Liver (tissue), 9 donors: ENCODE data around the gene ZNF524. TPM values are rescaled to one million over a fixed set of nuclear protein-coding genes. Genes with fewer than 3 reads are reported as not detected.
A peak's percentile ranks its signal among the peaks of the same experiment; 100 is the strongest.

Source experiments
- DNase-seq: peaks from one replicate; pipeline ENCODE4 v3.0.0-alpha.2; 2017; ENCODE audit warnings: low spot score
- H3K27ac ChIP-seq, 2 donors: one replicate each; pipeline ENCODE4 v1.7.0; 2013; ENCODE audit warnings: inconsistent platforms in 2 of 2, low read length in 2 of 2, control low read depth in 1 of 2, low read depth in 1 of 2, mild to moderate bottlenecking in 1 of 2
- H3K27me3 ChIP-seq, 4 donors: one replicate each; pipeline versions ENCODE4 v1.6.1 to v1.7.0; 2013; ENCODE audit warnings: low read length in 3 of 4, inconsistent platforms in 1 of 4, mild to moderate bottlenecking in 1 of 4, moderate library complexity in 1 of 4; ENCODE audit not compliant: control insufficient read depth in 4 of 4, insufficient read depth in 4 of 4
- H3K36me3 ChIP-seq, 4 donors: one replicate each; pipeline versions ENCODE4 v1.6.1 to v1.7.0; 2013; ENCODE audit warnings: low read length in 3 of 4, mild to moderate bottlenecking in 3 of 4, low read depth in 1 of 4, moderate library complexity in 1 of 4; ENCODE audit not compliant: control insufficient read depth in 4 of 4, insufficient read depth in 3 of 4
- H3K4me1 ChIP-seq, 4 donors: one replicate each; pipeline versions ENCODE4 v1.6.1 to v1.7.0; 2013; ENCODE audit warnings: low read length in 3 of 4, mild to moderate bottlenecking in 3 of 4, moderate library complexity in 1 of 4; ENCODE audit not compliant: control insufficient read depth in 4 of 4, insufficient read depth in 4 of 4
- H3K4me3 ChIP-seq, 3 donors: one replicate each; pipeline versions ENCODE4 v1.6.1 to v1.7.0; 2013; ENCODE audit warnings: low read length in 3 of 3, control low read depth in 1 of 3, low read depth in 1 of 3, mild to moderate bottlenecking in 1 of 3
- H3K9ac ChIP-seq, 2 donors: one replicate each; pipeline ENCODE4 v1.7.0; 2013; ENCODE audit warnings: low read length in 2 of 2, mild to moderate bottlenecking in 2 of 2, moderate library complexity in 2 of 2, control low read depth in 1 of 2, low read depth in 1 of 2
- H3K9me3 ChIP-seq, 4 donors: one replicate each; pipeline versions ENCODE4 v1.6.1 to v1.7.0; 2013; ENCODE audit warnings: low read length in 3 of 4; ENCODE audit not compliant: control insufficient read depth in 4 of 4
- EGR1 ChIP-seq, 2 donors: IDR thresholded peaks; 2 replicates each; pipeline ENCODE4 v1.6.1; 2016 to 2018; ENCODE audit warnings: antibody characterized with exemption in 2 of 2, low read depth in 2 of 2
- FOXA1 ChIP-seq: IDR thresholded peaks from 2 replicates; pipeline ENCODE4 v1.6.1; 2016; ENCODE audit warnings: antibody characterized with exemption
- FOXA2 ChIP-seq: IDR thresholded peaks from 2 replicates; pipeline ENCODE4 v1.6.1; 2016; ENCODE audit warnings: antibody characterized with exemption
- GABPA ChIP-seq, 2 donors: IDR thresholded peaks in 1 of 2; conservative IDR thresholded peaks in 1 of 2; 2 replicates each; pipeline ENCODE4 v1.6.1; 2016; ENCODE audit warnings: antibody characterized with exemption in 2 of 2, mild to moderate bottlenecking in 1 of 2, moderate library complexity in 1 of 2
- HNF4A ChIP-seq, 2 donors: conservative IDR thresholded peaks; 2 replicates each; pipeline ENCODE4 v1.6.1; 2016; ENCODE audit warnings: antibody characterized with exemption in 2 of 2, mild to moderate bottlenecking in 2 of 2
- HNF4G ChIP-seq: IDR thresholded peaks from 2 replicates; pipeline ENCODE4 v1.6.1; 2016; ENCODE audit warnings: antibody characterized with exemption
- JUND ChIP-seq, 2 donors: IDR thresholded peaks; 2 replicates each; pipeline ENCODE4 v1.6.1; 2016; ENCODE audit warnings: antibody characterized with exemption in 2 of 2
- NR2F2 ChIP-seq: IDR thresholded peaks from 2 replicates; pipeline ENCODE4 v1.6.1; 2016; ENCODE audit warnings: antibody characterized with exemption
- RAD21 ChIP-seq, 2 donors: IDR thresholded peaks; 2 replicates each; pipeline ENCODE4 v1.6.1; 2016; ENCODE audit warnings: antibody characterized with exemption in 2 of 2, mild to moderate bottlenecking in 2 of 2
- RXRA ChIP-seq, 2 donors: IDR thresholded peaks; 2 replicates each; pipeline ENCODE4 v1.6.1; 2017 to 2018; ENCODE audit warnings: antibody characterized with exemption in 2 of 2, mild to moderate bottlenecking in 1 of 2
- SP1 ChIP-seq: IDR thresholded peaks from 2 replicates; pipeline ENCODE4 v1.6.1; 2018; ENCODE audit warnings: antibody characterized with exemption, mild to moderate bottlenecking
- TAF1 ChIP-seq: conservative IDR thresholded peaks from 2 replicates; pipeline ENCODE4 v1.6.1; 2016; ENCODE audit warnings: antibody characterized with exemption, mild to moderate bottlenecking
- YY1 ChIP-seq: IDR thresholded peaks from 2 replicates; pipeline ENCODE4 v1.6.1; 2016; ENCODE audit warnings: antibody characterized with exemption, mild to moderate bottlenecking
- WGBS: extraction: QIAGEN DNeasy Blood & Tissue Kit; methylation state at CpG from one replicate; pipeline ENCODE4 v1.1.7; 2013; 5-methylcytosine and 5-hydroxymethylcytosine counted together
- polyA plus RNA-seq, 2 donors: library from polyadenylated mRNA; stranded (reverse) in 1 of 2; unstranded in 1 of 2; fragments of 200-250 nt in 1 of 2; fragments of >200 nt in 1 of 2; fragmentation: Nextera tagmentation in 1 of 2; extraction: Ambion mirVana in 1 of 2; gene quantifications; one replicate each; pipeline versions ENCODE4 v1.2.1 to v1.2.3, GENCODE V29; 2013 to 2015
- total RNA-seq, 2 donors: library from RNA; depleted of rRNA; stranded (reverse); fragments of >200 nt; gene quantifications; one replicate each; pipeline ENCODE4 v1.2.3, GENCODE V29; 2014
- TF ChIP-seq, protein P1 (sequence below): IDR thresholded peaks from 2 replicates; pipeline ENCODE4 v1.6.1; 2016; ENCODE audit warnings: antibody characterized with exemption
- TF ChIP-seq, protein P2 (sequence below): IDR thresholded peaks from 2 replicates; pipeline ENCODE4 v1.6.1; 2016; ENCODE audit warnings: antibody characterized with exemption, mild to moderate bottlenecking
- TF ChIP-seq, protein P3 (sequence below): IDR thresholded peaks from 2 replicates; pipeline ENCODE4 v1.6.1; 2016; ENCODE audit warnings: antibody characterized with exemption
- TF ChIP-seq, protein P4 (sequence below): fragments of 150-350 bp; IDR thresholded peaks from 2 replicates; pipeline ENCODE4 v1.5.1; 2017; ENCODE audit warnings: improper control_type of control experiment, low read depth, low read length; ENCODE audit not compliant: missing input control
- donor health status: healthy.
- donor health status: healthy.
- donor health status: healthy.
- donor health status: healthy.
- donor health status: healthy.

Gene ZNF524
- total and polyA plus RNA-seq, 4 donors, result 6.7 to 12.3 (median 10.2) TPM

DNA sequence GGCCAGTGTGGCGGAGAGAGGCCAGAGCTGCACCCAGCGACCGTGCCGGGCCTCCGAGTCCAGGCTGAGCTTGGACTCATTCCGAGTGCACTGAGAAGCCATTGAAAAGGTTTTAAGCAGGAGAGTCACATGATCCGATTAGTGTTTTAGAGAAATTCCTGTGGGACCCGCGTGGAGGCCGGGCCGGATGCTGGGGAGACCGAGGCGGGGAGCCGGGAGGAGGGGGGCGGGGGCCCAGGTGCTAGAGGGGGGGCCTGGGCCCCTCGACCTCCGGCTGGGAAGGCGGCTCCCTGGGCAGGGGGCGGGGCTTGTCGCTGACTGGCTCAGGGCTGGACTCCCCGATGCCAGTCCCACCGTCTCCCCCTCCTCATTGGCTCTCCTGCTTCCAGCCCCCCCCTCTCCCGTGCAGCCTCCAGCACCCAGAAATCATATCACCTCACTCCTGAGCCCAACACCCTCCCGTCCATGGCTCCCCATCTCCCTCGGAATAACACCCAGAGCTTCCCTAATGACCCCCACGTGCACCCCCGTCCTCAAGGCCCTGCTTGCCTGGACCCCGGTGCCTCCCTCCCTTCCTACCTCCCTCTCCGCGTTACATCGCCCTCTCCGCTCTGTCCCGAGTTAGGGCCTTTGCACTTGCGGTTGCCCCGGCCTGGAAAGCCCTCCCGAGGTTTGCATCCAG is 14.3 kb upstream of the ZNF524 start:
- H3K9me3 ChIP-seq, result no peaks in the 10 kb centered on the region
- no peaks in the 10 kb centered on the region for H3K36me3 ChIP-seq
- H3K9ac ChIP-seq, result no peak overlapping the region
- H3K27ac ChIP-seq, result no peak overlapping the region
- H3K4me1 ChIP-seq, result peaks cover 7 to 41% (median 36%) of the 10 kb centered on the region in 4 donors
- H3K4me3 ChIP-seq, result peak overlapping the region in 1 of 3 donors; percentile 18
- DNase-seq, result peak; percentile 60
- TF ChIP-seq, protein P1, sequence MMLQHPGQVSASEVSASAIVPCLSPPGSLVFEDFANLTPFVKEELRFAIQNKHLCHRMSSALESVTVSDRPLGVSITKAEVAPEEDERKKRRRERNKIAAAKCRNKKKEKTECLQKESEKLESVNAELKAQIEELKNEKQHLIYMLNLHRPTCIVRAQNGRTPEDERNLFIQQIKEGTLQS, result no peak
- TF ChIP-seq, protein P2, sequence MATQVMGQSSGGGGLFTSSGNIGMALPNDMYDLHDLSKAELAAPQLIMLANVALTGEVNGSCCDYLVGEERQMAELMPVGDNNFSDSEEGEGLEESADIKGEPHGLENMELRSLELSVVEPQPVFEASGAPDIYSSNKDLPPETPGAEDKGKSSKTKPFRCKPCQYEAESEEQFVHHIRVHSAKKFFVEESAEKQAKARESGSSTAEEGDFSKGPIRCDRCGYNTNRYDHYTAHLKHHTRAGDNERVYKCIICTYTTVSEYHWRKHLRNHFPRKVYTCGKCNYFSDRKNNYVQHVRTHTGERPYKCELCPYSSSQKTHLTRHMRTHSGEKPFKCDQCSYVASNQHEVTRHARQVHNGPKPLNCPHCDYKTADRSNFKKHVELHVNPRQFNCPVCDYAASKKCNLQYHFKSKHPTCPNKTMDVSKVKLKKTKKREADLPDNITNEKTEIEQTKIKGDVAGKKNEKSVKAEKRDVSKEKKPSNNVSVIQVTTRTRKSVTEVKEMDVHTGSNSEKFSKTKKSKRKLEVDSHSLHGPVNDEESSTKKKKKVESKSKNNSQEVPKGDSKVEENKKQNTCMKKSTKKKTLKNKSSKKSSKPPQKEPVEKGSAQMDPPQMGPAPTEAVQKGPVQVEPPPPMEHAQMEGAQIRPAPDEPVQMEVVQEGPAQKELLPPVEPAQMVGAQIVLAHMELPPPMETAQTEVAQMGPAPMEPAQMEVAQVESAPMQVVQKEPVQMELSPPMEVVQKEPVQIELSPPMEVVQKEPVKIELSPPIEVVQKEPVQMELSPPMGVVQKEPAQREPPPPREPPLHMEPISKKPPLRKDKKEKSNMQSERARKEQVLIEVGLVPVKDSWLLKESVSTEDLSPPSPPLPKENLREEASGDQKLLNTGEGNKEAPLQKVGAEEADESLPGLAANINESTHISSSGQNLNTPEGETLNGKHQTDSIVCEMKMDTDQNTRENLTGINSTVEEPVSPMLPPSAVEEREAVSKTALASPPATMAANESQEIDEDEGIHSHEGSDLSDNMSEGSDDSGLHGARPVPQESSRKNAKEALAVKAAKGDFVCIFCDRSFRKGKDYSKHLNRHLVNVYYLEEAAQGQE, result no peak
- TF ChIP-seq NR2F2 (no peak), FOXA1 (no peak), JUND (IDR thresholded peaks at IDR 0.05) (no peak), RXRA (IDR thresholded peaks at IDR 0.05) (no peak), EGR1 (IDR thresholded peaks at IDR 0.05; ENCODE audit: low read depth in 2 of 2) (no peak), FOXA2 (no peak), RAD21 (IDR thresholded peaks at IDR 0.05) (no peak), SP1 (no peak), HNF4G (no peak), TAF1 (no peak), GABPA (IDR thresholded peaks at IDR 0.05 in 1 of 2, conservative IDR thresholded peaks at IDR 0.05 in 1 of 2) (no peak)
- TF ChIP-seq, protein P3, sequence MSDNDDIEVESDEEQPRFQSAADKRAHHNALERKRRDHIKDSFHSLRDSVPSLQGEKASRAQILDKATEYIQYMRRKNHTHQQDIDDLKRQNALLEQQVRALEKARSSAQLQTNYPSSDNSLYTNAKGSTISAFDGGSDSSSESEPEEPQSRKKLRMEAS, result no peak
- no peaks in the 10 kb centered on the region for H3K27me3 ChIP-seq
- 16% methylated on average over 36 of the region's 36 CpGs for WGBS

DNA sequence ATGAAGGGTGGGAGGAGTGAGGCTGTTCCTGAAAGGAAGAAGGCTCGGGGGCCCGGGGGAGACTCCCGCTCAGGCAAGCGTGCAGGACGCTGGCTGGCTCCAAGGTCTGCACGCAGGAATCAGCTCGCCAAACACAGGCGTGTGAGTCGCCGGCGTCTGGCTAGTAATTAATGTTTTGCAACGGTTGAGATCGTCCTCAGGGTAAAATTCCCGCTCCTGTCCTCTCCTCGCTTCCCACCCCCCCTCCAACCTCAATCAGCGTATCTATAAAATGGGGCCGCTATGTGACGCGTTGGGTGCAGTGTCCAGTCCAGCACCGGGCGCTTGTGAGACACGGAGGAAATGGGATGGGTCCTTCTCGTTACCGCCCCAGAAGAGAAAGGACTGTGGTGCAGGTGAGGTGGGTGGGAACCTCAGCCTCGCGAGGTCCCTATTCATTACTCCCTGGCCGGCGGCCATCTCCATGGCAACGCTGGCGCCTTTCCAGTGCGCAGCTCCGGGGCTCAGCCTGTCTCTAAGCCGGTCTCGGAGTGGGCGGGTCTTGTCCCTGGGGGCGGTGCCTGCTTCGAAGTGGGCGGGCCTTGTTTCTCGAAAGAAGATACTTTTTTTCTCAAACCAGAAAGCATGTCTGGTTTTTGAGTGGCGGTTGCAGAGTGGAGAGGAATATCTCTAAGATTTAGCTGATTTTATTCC is 13.0 kb upstream of the ZNF524 start:
- H3K27ac ChIP-seq, result no peak overlapping the region
- peaks cover 4 to 28% (median 23%) of the 10 kb centered on the region in 4 donors for H3K4me1 ChIP-seq
- peaks cover 0 to under 1% (median 0%) of the 10 kb centered on the region in 4 donors for H3K36me3 ChIP-seq
- WGBS, result 2% methylated on average over 40 of the region's 40 CpGs
- DNase-seq, result peak; percentile 96
- no peaks in the 10 kb centered on the region for H3K9me3 ChIP-seq
- H3K4me3 ChIP-seq, result peak overlapping the region in 2 of 3 donors; percentile 9 to 35
- no peak overlapping the region for H3K9ac ChIP-seq
- no peaks in the 10 kb centered on the region for H3K27me3 ChIP-seq
- peak in 1 of 2 donors; percentile 12 for TF ChIP-seq GABPA (IDR thresholded peaks at IDR 0.05 in 1 of 2, conservative IDR thresholded peaks at IDR 0.05 in 1 of 2)
- TF ChIP-seq FOXA1, result no peak
- no peak for TF ChIP-seq EGR1 (IDR thresholded peaks at IDR 0.05; ENCODE audit: low read depth in 2 of 2)
- TF ChIP-seq HNF4A (conservative IDR thresholded peaks at IDR 0.05), result peak in 1 of 2 donors; percentile 57
- TF ChIP-seq SP1, result peak; percentile 72
- no peak for TF ChIP-seq JUND (IDR thresholded peaks at IDR 0.05)
- TF ChIP-seq NR2F2, result no peak
- TF ChIP-seq HNF4G, result no peak
- TF ChIP-seq FOXA2, result no peak
- TF ChIP-seq, protein P2, result no peak
- TF ChIP-seq TAF1, result no peak
- TF ChIP-seq, protein P4, sequence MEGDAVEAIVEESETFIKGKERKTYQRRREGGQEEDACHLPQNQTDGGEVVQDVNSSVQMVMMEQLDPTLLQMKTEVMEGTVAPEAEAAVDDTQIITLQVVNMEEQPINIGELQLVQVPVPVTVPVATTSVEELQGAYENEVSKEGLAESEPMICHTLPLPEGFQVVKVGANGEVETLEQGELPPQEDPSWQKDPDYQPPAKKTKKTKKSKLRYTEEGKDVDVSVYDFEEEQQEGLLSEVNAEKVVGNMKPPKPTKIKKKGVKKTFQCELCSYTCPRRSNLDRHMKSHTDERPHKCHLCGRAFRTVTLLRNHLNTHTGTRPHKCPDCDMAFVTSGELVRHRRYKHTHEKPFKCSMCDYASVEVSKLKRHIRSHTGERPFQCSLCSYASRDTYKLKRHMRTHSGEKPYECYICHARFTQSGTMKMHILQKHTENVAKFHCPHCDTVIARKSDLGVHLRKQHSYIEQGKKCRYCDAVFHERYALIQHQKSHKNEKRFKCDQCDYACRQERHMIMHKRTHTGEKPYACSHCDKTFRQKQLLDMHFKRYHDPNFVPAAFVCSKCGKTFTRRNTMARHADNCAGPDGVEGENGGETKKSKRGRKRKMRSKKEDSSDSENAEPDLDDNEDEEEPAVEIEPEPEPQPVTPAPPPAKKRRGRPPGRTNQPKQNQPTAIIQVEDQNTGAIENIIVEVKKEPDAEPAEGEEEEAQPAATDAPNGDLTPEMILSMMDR, result no peak
- TF ChIP-seq RAD21 (IDR thresholded peaks at IDR 0.05), result peak in 1 of 2 donors; percentile 17
- TF ChIP-seq YY1, result no peak
- no peak for TF ChIP-seq RXRA (IDR thresholded peaks at IDR 0.05)
- TF ChIP-seq, protein P1, result no peak
